Measurements from ENCODE around the gene OR6B1.

DNA sequence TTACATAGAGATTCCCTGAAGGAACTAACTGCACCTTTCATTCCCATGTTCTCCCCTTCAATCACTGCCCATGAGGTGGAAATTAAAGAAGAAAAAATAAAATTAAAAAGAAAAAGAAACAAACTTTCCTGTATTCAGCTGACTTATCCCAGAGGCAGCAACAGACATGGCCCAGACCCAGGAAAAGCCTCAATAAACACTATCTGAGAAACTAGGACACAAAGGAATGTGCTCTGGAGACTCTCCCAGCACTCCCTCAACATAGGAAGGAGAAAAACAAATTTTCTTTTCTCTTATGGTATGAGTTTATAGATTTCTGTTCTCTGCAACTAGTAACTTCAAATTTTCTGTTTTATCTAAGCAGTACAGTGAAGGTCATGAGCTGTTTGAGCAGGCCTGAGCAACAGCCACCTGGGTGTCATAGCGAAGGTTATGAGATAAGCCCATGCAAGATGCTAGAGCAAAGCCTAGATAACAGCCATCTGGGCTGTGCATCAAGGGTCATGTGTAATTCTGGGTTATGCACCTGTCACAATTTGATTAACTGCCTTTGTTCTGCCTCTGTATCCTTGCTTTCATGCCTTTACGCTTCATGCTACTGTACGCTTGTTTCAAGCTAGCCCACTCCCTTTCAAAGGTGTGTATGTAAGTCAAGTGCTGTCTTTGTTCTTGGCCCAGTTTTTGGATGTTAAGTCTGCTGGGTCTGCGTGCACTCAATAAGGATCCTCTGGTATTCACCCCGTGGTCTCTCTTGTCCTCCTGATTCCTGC is 11.0 kb upstream of the OR6B1 start:
- TF ChIP-seq, protein P1, sequence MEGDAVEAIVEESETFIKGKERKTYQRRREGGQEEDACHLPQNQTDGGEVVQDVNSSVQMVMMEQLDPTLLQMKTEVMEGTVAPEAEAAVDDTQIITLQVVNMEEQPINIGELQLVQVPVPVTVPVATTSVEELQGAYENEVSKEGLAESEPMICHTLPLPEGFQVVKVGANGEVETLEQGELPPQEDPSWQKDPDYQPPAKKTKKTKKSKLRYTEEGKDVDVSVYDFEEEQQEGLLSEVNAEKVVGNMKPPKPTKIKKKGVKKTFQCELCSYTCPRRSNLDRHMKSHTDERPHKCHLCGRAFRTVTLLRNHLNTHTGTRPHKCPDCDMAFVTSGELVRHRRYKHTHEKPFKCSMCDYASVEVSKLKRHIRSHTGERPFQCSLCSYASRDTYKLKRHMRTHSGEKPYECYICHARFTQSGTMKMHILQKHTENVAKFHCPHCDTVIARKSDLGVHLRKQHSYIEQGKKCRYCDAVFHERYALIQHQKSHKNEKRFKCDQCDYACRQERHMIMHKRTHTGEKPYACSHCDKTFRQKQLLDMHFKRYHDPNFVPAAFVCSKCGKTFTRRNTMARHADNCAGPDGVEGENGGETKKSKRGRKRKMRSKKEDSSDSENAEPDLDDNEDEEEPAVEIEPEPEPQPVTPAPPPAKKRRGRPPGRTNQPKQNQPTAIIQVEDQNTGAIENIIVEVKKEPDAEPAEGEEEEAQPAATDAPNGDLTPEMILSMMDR (optimal IDR thresholded peaks at IDR 0.05 in 1 of 3, IDR thresholded peaks at IDR 0.05 in 1 of 3, conservative IDR thresholded peaks at IDR 0.05 in 1 of 3; ENCODE audit: extremely low read depth in 1 of 3, insufficient read depth in 2 of 3, low read length in 3 of 3), result no peak
- TF ChIP-seq EZH2 (IDR thresholded peaks at IDR 0.05; ENCODE audit: low read length), result no peak

All from keratinocyte (primary cell).